Lung (tissue), 12 donors: ENCODE measurements around the gene GPR89B. TPM values are rescaled to one million over a fixed set of nuclear protein-coding genes. Genes with fewer than 3 reads are reported as not detected.
A peak's percentile ranks its signal among the peaks of the same experiment; 100 is the strongest.
"Not testable (repeated sequence)": the region's sequence is repeated elsewhere in the genome, so short reads cannot be mapped to it uniquely, and the experiment has no call there.

Experiments used
- ATAC-seq: fragments of 200-7000 bp; cut with Tn5 transposase; one replicate; pipeline ENCODE4 v1.9.1; 2020; ENCODE audit warnings: moderate number of reproducible peaks; ENCODE audit not compliant: insufficient read depth, low FRiP score
- DNase-seq, 3 donors: peaks; one replicate each; pipeline ENCODE4 v3.0.0-alpha.2; 2013 to 2017
- H3K27ac ChIP-seq, 2 donors: one replicate each; pipeline ENCODE4 v1.5.1; 2013; ENCODE audit warnings: mild to moderate bottlenecking in 2 of 2, moderate library complexity in 2 of 2, control low read depth in 1 of 2, inconsistent platforms in 1 of 2, low read depth in 1 of 2, low read length in 1 of 2
- H3K27me3 ChIP-seq, 3 donors: one replicate each; pipeline ENCODE4 v1.5.1; 2013; ENCODE audit warnings: low read length in 2 of 3; ENCODE audit not compliant: control insufficient read depth in 3 of 3, insufficient read depth in 3 of 3
- H3K36me3 ChIP-seq, 4 donors: one replicate each; pipeline ENCODE4 v1.5.1; 2013; ENCODE audit warnings: low read length in 4 of 4, mild to moderate bottlenecking in 1 of 4, moderate library complexity in 1 of 4; ENCODE audit not compliant: control insufficient read depth in 4 of 4, insufficient read depth in 4 of 4
- H3K4me1 ChIP-seq, 5 donors: one replicate each; pipeline ENCODE4 v1.5.1; 2013; ENCODE audit warnings: low read length in 5 of 5, mild to moderate bottlenecking in 2 of 5, moderate library complexity in 1 of 5; ENCODE audit not compliant: control insufficient read depth in 5 of 5, insufficient read depth in 5 of 5
- H3K4me3 ChIP-seq: one replicate; pipeline ENCODE4 v1.5.1; 2013; ENCODE audit warnings: mild to moderate bottlenecking, control low read depth, moderate library complexity
- H3K9ac ChIP-seq, 2 donors: one replicate each; pipeline ENCODE4 v1.5.1; 2013; ENCODE audit warnings: low read length in 2 of 2, control low read depth in 1 of 2; ENCODE audit not compliant: insufficient read depth in 1 of 2
- H3K9me3 ChIP-seq, 4 donors: one replicate each; pipeline ENCODE4 v1.5.1; 2013; ENCODE audit warnings: low read length in 3 of 4, mild to moderate bottlenecking in 1 of 4, moderate library complexity in 1 of 4; ENCODE audit not compliant: control insufficient read depth in 4 of 4, insufficient read depth in 3 of 4
- CTCF ChIP-seq: IDR thresholded peaks from 2 replicates; pipeline ENCODE4 v1.5.1; 2012; ENCODE audit warnings: mild to moderate bottlenecking; ENCODE audit errors: control extremely low read depth, extremely low read depth
- WGBS, 2 donors: extraction: QIAGEN DNeasy Blood & Tissue Kit; methylation state at CpG; one replicate each; pipeline ENCODE4 v1.1.7; 2013; 5-methylcytosine and 5-hydroxymethylcytosine counted together
- polyA plus RNA-seq, 2 donors: library from polyadenylated mRNA; stranded (reverse); fragments of 200-250 nt; gene quantifications; one replicate each; pipeline ENCODE4 v1.2.1, GENCODE V29; 2013
- total RNA-seq, 2 donors: library from RNA; depleted of rRNA in 1 of 2; stranded (reverse); fragments of >200 nt in 1 of 2; gene quantifications; one replicate each; pipeline ENCODE4 v1.2.1, GENCODE V29; 2014 to 2021
- donor health status: control.
- donor health status: control.
- donor health status: Bipolar disorder and iron deficiency.
- donor health status: healthy.
- donor health status: DM: yes; HTN: yes; CAD: no.

The GPR89B gene
- total and polyA plus RNA-seq, 4 donors, result 7.7 to 40.0 (median 10.3) TPM

GRCh38 chr1:147919896-147920295 is 8.3 kb upstream of the GPR89B start:
- H3K9me3 ChIP-seq, result no peaks in the 10 kb centered on the region
- DNase-seq, result no peak
- no peak overlapping the region for H3K27ac ChIP-seq
- H3K27me3 ChIP-seq, result peaks cover 0 to 4% (median 0%) of the 10 kb centered on the region in 3 donors
- H3K36me3 ChIP-seq, result no peaks in the 10 kb centered on the region
- no peak for TF ChIP-seq CTCF
- 90 to 93% methylated on average over 6 of the region's 6 CpGs for WGBS, 2 donors
- no peak for ATAC-seq
- H3K4me1 ChIP-seq, result no peaks in the 10 kb centered on the region
- H3K9ac ChIP-seq, result no peak overlapping the region
- H3K4me3 ChIP-seq, result no peak overlapping the region

GRCh38 chr1:147924813-147925212 is 3.4 kb upstream of the GPR89B start:
- no peaks in the 10 kb centered on the region for H3K4me1 ChIP-seq
- ATAC-seq, result no peak
- 89 to 96% methylated on average over 1 of the region's 1 CpG for WGBS, 2 donors

GRCh38 chr1:147927215-147927614 is 1.0 kb upstream of the GPR89B start:
- 88 to 90% methylated on average over 1 to 4 of the region's 6 CpGs for WGBS, 2 donors
- H3K4me1 ChIP-seq, H3K4me3 ChIP-seq, H3K27me3 ChIP-seq, H3K9ac ChIP-seq, ATAC-seq, H3K36me3 ChIP-seq, H3K27ac ChIP-seq, H3K9me3 ChIP-seq, DNase-seq: not testable (repeated sequence)

More at GRCh38 chr1:147924813-147925212, 3.4 kb upstream of the GPR89B start:
- no peaks in the 10 kb centered on the region for H3K27me3 ChIP-seq
- H3K36me3 ChIP-seq, result no peaks in the 10 kb centered on the region
- no peak overlapping the region for H3K27ac ChIP-seq
- H3K9me3 ChIP-seq, result no peaks in the 10 kb centered on the region
- TF ChIP-seq CTCF, result no peak
- no peak for DNase-seq
- no peak overlapping the region for H3K9ac ChIP-seq
- no peak overlapping the region for H3K4me3 ChIP-seq

GRCh38 chr1:147927689-147928088 is 531 bp upstream of the GPR89B start:
- H3K36me3 ChIP-seq, H3K27ac ChIP-seq, H3K9me3 ChIP-seq, ATAC-seq, H3K4me1 ChIP-seq, H3K9ac ChIP-seq, H3K4me3 ChIP-seq, DNase-seq, H3K27me3 ChIP-seq: not testable (repeated sequence)
- WGBS, 2 donors, result 90 to 100% methylated on average over 2 to 5 of the region's 10 CpGs

GRCh38 chr1:147931137-147931536 is 2.9 kb downstream of the GPR89B start:
- DNase-seq, result not testable (repeated sequence)

GRCh38 chr1:147935296-147935695 is 7.1 kb downstream of the GPR89B start:
- DNase-seq, result not testable (repeated sequence)
- 66 to 89% methylated on average over 3 of the region's 3 CpGs for WGBS, 2 donors

More at GRCh38 chr1:147931137-147931536, 2.9 kb downstream of the GPR89B start:
- H3K27me3 ChIP-seq, ATAC-seq, H3K4me3 ChIP-seq, H3K36me3 ChIP-seq, H3K4me1 ChIP-seq, H3K9me3 ChIP-seq, H3K9ac ChIP-seq, H3K27ac ChIP-seq: not testable (repeated sequence)
- 84 to 95% methylated on average over 2 of the region's 2 CpGs for WGBS, 2 donors

GRCh38 chr1:147940456-147940855 is 12.2 kb downstream of the GPR89B start:
- H3K27ac ChIP-seq, H3K9me3 ChIP-seq, ATAC-seq, H3K9ac ChIP-seq, H3K4me1 ChIP-seq, H3K27me3 ChIP-seq, H3K36me3 ChIP-seq, H3K4me3 ChIP-seq: not testable (repeated sequence)
- peak in 2 of 3 donors; percentile 54 to 64 for DNase-seq
- 81 to 92% methylated on average over 2 of the region's 2 CpGs for WGBS, 2 donors

More at GRCh38 chr1:147935296-147935695, 7.1 kb downstream of the GPR89B start:
- not testable (repeated sequence) for H3K9ac ChIP-seq, ATAC-seq, H3K4me1 ChIP-seq, H3K4me3 ChIP-seq, H3K36me3 ChIP-seq, H3K9me3 ChIP-seq, H3K27ac ChIP-seq, H3K27me3 ChIP-seq
